ENCODE measurements around the gene LSM14B. TPM values are rescaled to one million over a fixed set of nuclear protein-coding genes. Genes with fewer than 3 reads are reported as not detected.

LSM14B gene
- total RNA-seq, 6 experiments from 2014 or later: 40.4 to 42.7 (median 40.9) TPM

GRCh38 chr20:62131560-62132320, 9.5 kb downstream of the LSM14B start:
- H3K4me1 Mint-ChIP-seq (ENCODE audit: low read depth): no peaks in the 10 kb centered on the region; the same call in 1 of the 2 replicates
- no peak for DNase-seq
- H3K9me3 Mint-ChIP-seq: no peaks in the 10 kb centered on the region
- H3K36me3 Mint-ChIP-seq (ENCODE audit: low read depth): peaks cover 48% of the 10 kb centered on the region
- no peak overlapping the region; the same call in 1 of the 2 replicates for H3K4me3 Mint-ChIP-seq
- no peak for TF ChIP-seq CTCF (IDR thresholded peaks at IDR 0.05)
- peaks cover 3% of the 10 kb centered on the region; the same call in 1 of the 2 replicates for H3K27me3 Mint-ChIP-seq (ENCODE audit: insufficient read depth)
- no peak overlapping the region for H3K27ac Mint-ChIP-seq

- Mint-ChIP-seq H3K9me3 (no peaks in the 10 kb centered on the region), H3K27me3 (ENCODE audit: insufficient read depth) (peaks cover 6% of the 10 kb centered on the region; the same call in 1 of the 2 replicates), H3K4me1 (ENCODE audit: low read depth) (no peaks in the 10 kb centered on the region; the same call in 1 of the 2 replicates), H3K36me3 (ENCODE audit: low read depth) (peaks cover 50% of the 10 kb centered on the region), H3K4me3 (no peak overlapping the region), H3K27ac (no peak overlapping the region)
- no peak for TF ChIP-seq CTCF (IDR thresholded peaks at IDR 0.05)
- DNase-seq: no peak
These were observed 10.1 kb downstream of the LSM14B start for GRCh38 chr20:62132421-62132820.

- peaks cover 7% of the 10 kb centered on the region; the same call in 1 of the 2 replicates for H3K27me3 Mint-ChIP-seq (ENCODE audit: insufficient read depth)
- no peaks in the 10 kb centered on the region for H3K9me3 Mint-ChIP-seq
- peaks cover 3% of the 10 kb centered on the region; the same call in 1 of the 2 replicates for H3K4me1 Mint-ChIP-seq (ENCODE audit: low read depth)
- H3K4me3 Mint-ChIP-seq: no peak overlapping the region
- no peak for DNase-seq
- H3K27ac Mint-ChIP-seq: peak overlapping the region; percentile 24; the same call in 1 of the 2 replicates
- peaks cover 50% of the 10 kb centered on the region for H3K36me3 Mint-ChIP-seq (ENCODE audit: low read depth)
- TF ChIP-seq CTCF (IDR thresholded peaks at IDR 0.05): no peak
These were observed 11.0 kb downstream of the LSM14B start for GRCh38 chr20:62133051-62133845.

GRCh38 chr20:62133864-62134263, 11.6 kb downstream of the LSM14B start:
- DNase-seq: no peak
- peaks cover 4% of the 10 kb centered on the region; the same call in 1 of the 2 replicates for H3K4me1 Mint-ChIP-seq (ENCODE audit: low read depth)
- H3K36me3 Mint-ChIP-seq (ENCODE audit: low read depth): peaks cover 50% of the 10 kb centered on the region
- H3K4me3 Mint-ChIP-seq: no peak overlapping the region
- H3K27me3 Mint-ChIP-seq (ENCODE audit: insufficient read depth): peaks cover 7% of the 10 kb centered on the region; the same call in 1 of the 2 replicates
- no peaks in the 10 kb centered on the region for H3K9me3 Mint-ChIP-seq
- peak; percentile 35 for TF ChIP-seq CTCF (IDR thresholded peaks at IDR 0.05)
- H3K27ac Mint-ChIP-seq: peak overlapping the region; percentile 42

GRCh38 chr20:62134735-62135231, 12.5 kb downstream of the LSM14B start:
- no peak for TF ChIP-seq CTCF (IDR thresholded peaks at IDR 0.05)
- Mint-ChIP-seq H3K4me1 (ENCODE audit: low read depth) (peaks cover 4% of the 10 kb centered on the region; the same call in 1 of the 2 replicates), H3K4me3 (no peak overlapping the region), H3K36me3 (ENCODE audit: low read depth) (peaks cover 57% of the 10 kb centered on the region), H3K27me3 (ENCODE audit: insufficient read depth) (peaks cover 7% of the 10 kb centered on the region; the same call in 1 of the 2 replicates), H3K9me3 (no peaks in the 10 kb centered on the region), H3K27ac (no peak overlapping the region)
- no peak for DNase-seq

Measured in HFFc6 (cell line).